K562 (cell line): ENCODE measurements around the gene ADRM1. TPM values are rescaled to one million over a fixed set of nuclear protein-coding genes. Genes with fewer than 3 reads are reported as not detected.
A peak's percentile ranks its signal among the peaks of the same experiment; 100 is the strongest.

Experiments used
- ATAC-seq: fragments of 200-7000 bp; cut with Tn5 transposase; 3 replicates; pipeline ENCODE4 v1.9.1; 2020; ENCODE audit warnings: moderate library complexity
- BruUV-seq: library from RNA; stranded (reverse); fragments of 400-500 nt; replicated peaks from 2 replicates; lab custom pipeline; 2021; lab: Mats Ljungman, UMichigan
- CTCF ChIA-PET: fragments of 300-600 bp; formaldehyde crosslinking; extraction: SDS; loops from one replicate; lab custom pipeline; 2021; ENCODE audit warnings: low intra/inter-chr PET ratio; lab: Yijun Ruan, JAX
- POLR2A ChIA-PET: fragments of 300-600, 350-650 bp; sonication (Branson Sonifier 250); formaldehyde crosslinking; extraction: SDS; loops from one replicate; lab custom pipeline; 2021; ENCODE audit warnings: antibody characterized with exemption, inconsistent platforms; lab: Yijun Ruan, JAX
- DNase-seq, 4 experiments: peaks; one replicate each; pipeline versions ENCODE4 v3.0.0 to v3.0.0-alpha.2; 2011 to 2018; ENCODE audit warnings: low spot score in 3 of 4, mixed read lengths in 3 of 4; ENCODE audit errors: extremely low read depth in 1 of 4
- FAIRE-seq: peaks from 2 replicates; lab custom pipeline; 2011; peaks lifted over from hg19 to GRCh38; lab: Jason Lieb, UNC
- H2AFZ ChIP-seq: 2 replicates; pipeline ENCODE4 v1.6.0; 2011; ENCODE audit warnings: low read depth, low read length, control low read depth, inconsistent platforms
- H3K27ac ChIP-seq: fragments of 200-600 bp; 3 replicates; pipeline ENCODE4 v1.8.0; 2011; ENCODE audit warnings: low read depth, mild to moderate bottlenecking, control low read depth, inconsistent platforms, low read length, moderate library complexity, mixed read lengths; ENCODE audit errors: extremely low read depth
- H3K27me3 ChIP-seq, 2 experiments: fragments of 300-600 bp in 1 of 2; 2 replicates in 1 of 2; 3 replicates in 1 of 2; pipeline versions ENCODE4 v1.6.0 to v1.8.0; 2011; ENCODE audit warnings: inconsistent platforms in 2 of 2, low read length in 2 of 2, mild to moderate bottlenecking in 1 of 2, mixed read lengths in 1 of 2, moderate library complexity in 1 of 2; ENCODE audit not compliant: control insufficient read depth in 2 of 2, insufficient read depth in 2 of 2
- H3K36me3 ChIP-seq: fragments of 300-600 bp; 3 replicates; pipeline ENCODE4 v1.8.0; 2011; ENCODE audit warnings: mild to moderate bottlenecking, low read length, inconsistent platforms; ENCODE audit not compliant: control insufficient read depth, insufficient read depth
- H3K4me1 ChIP-seq, 2 experiments: fragments of 200-600 bp in 1 of 2; replicated peaks in 1 of 2; 2 replicates in 1 of 2; 3 replicates in 1 of 2; pipeline versions ENCODE4 v1.5.1 to v1.8.0; 2011; ENCODE audit warnings: inconsistent platforms in 2 of 2, low read length in 2 of 2, mild to moderate bottlenecking in 1 of 2, mixed read lengths in 1 of 2, moderate library complexity in 1 of 2; ENCODE audit not compliant: control insufficient read depth in 2 of 2, insufficient read depth in 2 of 2
- H3K4me2 ChIP-seq: 2 replicates; pipeline ENCODE4 v1.6.1; 2011; ENCODE audit warnings: low read length, control low read depth, inconsistent platforms, mixed read lengths; ENCODE audit not compliant: insufficient read depth
- H3K4me3 ChIP-seq: fragments of 200-600 bp; sonication (generic), shearing (Covaris generic); 2 replicates; pipeline ENCODE4 v1.5.1; 2016; ENCODE audit warnings: control low read depth, inconsistent platforms
- H3K79me2 ChIP-seq: fragments of 200-600 bp; 3 replicates; pipeline ENCODE4 v1.8.0; 2011; ENCODE audit warnings: low read length, inconsistent platforms; ENCODE audit not compliant: control insufficient read depth, insufficient read depth
- H3K9ac ChIP-seq, 2 experiments: 2 replicates each; pipeline versions ENCODE4 v1.6.0 to v1.6.1; 2011; ENCODE audit warnings: low read depth in 2 of 2, low read length in 2 of 2, control low read depth in 1 of 2, inconsistent platforms in 1 of 2, mild to moderate bottlenecking in 1 of 2, mixed read lengths in 1 of 2; ENCODE audit not compliant: insufficient read depth in 1 of 2
- H3K9me1 ChIP-seq: one replicate; pipeline ENCODE4 v1.6.0; 2011; ENCODE audit warnings: inconsistent platforms, mild to moderate bottlenecking, low read length, moderate library complexity; ENCODE audit not compliant: control insufficient read depth, insufficient read depth
- H3K9me3 ChIP-seq: replicated peaks from 2 replicates; pipeline ENCODE4 v1.5.1; 2011; ENCODE audit warnings: low read depth, low read length, inconsistent platforms; ENCODE audit not compliant: control insufficient read depth, insufficient read depth
- H4K20me1 ChIP-seq: replicated peaks from 2 replicates; pipeline ENCODE4 v1.6.1; 2011; ENCODE audit warnings: low read length, inconsistent platforms, mixed read lengths; ENCODE audit not compliant: control insufficient read depth, insufficient read depth
- MTA3 ChIP-seq: fragments of 450-650 bp; formaldehyde crosslinking; IDR thresholded peaks from 2 replicates; pipeline ENCODE4 v1.6.1; 2017; ENCODE audit warnings: mild to moderate bottlenecking, borderline replicate concordance
- NRF1 ChIP-seq, 2 experiments: fragments of 450-650 bp; IDR thresholded peaks in 1 of 2; conservative IDR thresholded peaks in 1 of 2; 2 replicates each; pipeline ENCODE4 v1.6.1; 2014; ENCODE audit warnings: mild to moderate bottlenecking in 2 of 2
- POLR2A ChIP-seq: fragments of 450-650 bp; conservative IDR thresholded peaks from 2 replicates; pipeline ENCODE4 v1.6.1; 2016
- RBM22 ChIP-seq: fragments of 200-400 bp; formaldehyde crosslinking; IDR thresholded peaks from 2 replicates; pipeline ENCODE4 v1.6.1; 2018; ENCODE audit warnings: low read length, low read depth; ENCODE audit not compliant: poor library complexity, severe bottlenecking
- SMARCA4 ChIP-seq: fragments of 450-650 bp; IDR thresholded peaks from 2 replicates; pipeline ENCODE4 v1.6.1; 2016
- TEAD4 ChIP-seq, 2 experiments: sonication (generic) in 1 of 2; formaldehyde crosslinking in 1 of 2; IDR thresholded peaks; 2 replicates each; pipeline versions ENCODE4 v1.6.1 to v1.8.0; 2012 to 2022; ENCODE audit warnings: borderline replicate concordance in 1 of 2, inconsistent platforms in 1 of 2, low read length in 1 of 2, mild to moderate bottlenecking in 1 of 2, missing genetic modification reagents in 1 of 2
- XRCC5 ChIP-seq: fragments of 200-400 bp; formaldehyde crosslinking; IDR thresholded peaks from 2 replicates; pipeline ENCODE4 v1.6.1; 2017; ENCODE audit warnings: low read depth, mild to moderate bottlenecking, low read length
- YY1 ChIP-seq, 3 experiments: IDR thresholded peaks; 2 replicates each; pipeline ENCODE4 v1.6.1; 2011; ENCODE audit warnings: low read length in 2 of 3, mild to moderate bottlenecking in 2 of 3, moderate library complexity in 2 of 3, borderline replicate concordance in 1 of 3, control low read depth in 1 of 3, low read depth in 1 of 3; ENCODE audit not compliant: insufficient read depth in 3 of 3, insufficient replicate concordance in 2 of 3, control insufficient read depth in 1 of 3, insufficient read length in 1 of 3; ENCODE audit errors: extremely low read depth in 1 of 3
- ZBTB7A ChIP-seq: IDR thresholded peaks from 2 replicates; pipeline ENCODE4 v1.6.1; 2011; ENCODE audit warnings: low read depth, mild to moderate bottlenecking, low read length, moderate library complexity, borderline replicate concordance; ENCODE audit not compliant: control insufficient read depth
- WGBS: fragments of 100-300 bp; shearing (Covaris generic); methylation state at CpG from one replicate; pipeline ENCODE4 v1.1.6; 2016; ENCODE audit warnings: low coverage, mixed read lengths; ENCODE audit not compliant: insufficient coverage; ENCODE audit errors: missing lambda C conversion rate; 5-methylcytosine and 5-hydroxymethylcytosine counted together
- in situ Hi-C: fragments of 300-500 bp; cut with MboI; formaldehyde crosslinking; loops from 4 replicates; pipeline ENCODE4 v1.15.0; 2018; ENCODE audit warnings: inconsistent platforms, mixed read lengths
- intact Hi-C: fragments of 100-400 bp; cut with micrococcal nuclease; formaldehyde crosslinking; loops from 2 replicates; pipeline ENCODE4 v1.14.2; 2022
- polyA plus RNA-seq, 8 experiments: library from polyadenylated mRNA; depleted of rRNA in 4 of 8; stranded (reverse) in 5 of 8; unstranded in 3 of 8; fragments of >200 nt; fragmentation: Nextera tagmentation in 2 of 8; fragmentation: Illumina TruSeq in 1 of 8; extraction: Ambion mirVana in 2 of 8; extraction: Trizol in 1 of 8; gene quantifications; 2 replicates each; pipeline versions ENCODE4 v1.2.1 to v1.2.3, GENCODE V29; 2011 to 2014; ENCODE audit warnings: inconsistent platforms in 1 of 8, missing spikeins in 1 of 8
- total RNA-seq, 7 experiments: library from RNA; depleted of rRNA in 6 of 7; stranded (reverse); fragments of >200 nt in 6 of 7; fragmentation: Illumina TruSeq in 2 of 7; extraction: Trizol in 2 of 7; gene quantifications; 2 replicates each; pipeline versions ENCODE4 v1.2.1 to v1.2.3, GENCODE V29; 2011 to 2021; ENCODE audit warnings: low replicate concordance in 1 of 7
- TF ChIP-seq, protein P1 (sequence below): sonication (generic); formaldehyde crosslinking; IDR thresholded peaks from 2 replicates; pipeline ENCODE4 v1.8.0; 2022; ENCODE audit warnings: missing genetic modification reagents, mild to moderate bottlenecking, moderate library complexity, borderline replicate concordance
- TF ChIP-seq, protein P2 (sequence below): fragments of 200-800 bp; sonication (Bioruptor generic); IDR thresholded peaks from 2 replicates; pipeline ENCODE4 v1.6.1; 2017; ENCODE audit warnings: missing genetic modification characterization, missing compliant biosample characterization

The ADRM1 gene
- total and polyA plus RNA-seq, 9 of the 15 experiments (the other 6 are each of a cell fraction or from before 2014, with no cell fraction given): 5.0 to 223 (median 67.4) TPM

DNA sequence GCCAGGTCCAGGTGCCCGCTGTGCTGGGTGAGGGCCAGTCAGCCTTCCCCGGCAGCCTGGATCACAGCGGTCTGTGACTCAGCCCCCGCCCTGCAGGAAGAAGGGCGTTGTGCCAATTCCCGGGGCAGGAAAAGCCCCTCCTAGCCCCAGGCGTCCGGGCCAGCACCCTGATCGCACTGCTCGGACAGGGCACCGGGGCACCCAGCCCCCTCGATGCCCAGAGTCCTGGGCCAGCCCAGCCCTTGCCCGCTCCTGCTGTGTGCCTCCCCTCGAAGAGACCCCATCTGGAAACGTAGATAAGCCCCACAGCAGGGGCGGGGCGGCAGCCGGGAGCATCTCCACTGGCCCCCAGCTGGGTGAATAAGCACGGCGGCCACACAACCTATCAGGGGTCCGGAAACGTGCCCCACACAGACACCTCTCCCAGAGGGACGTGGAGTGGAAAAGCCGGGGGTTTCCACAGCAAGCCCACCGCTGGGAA lies 54.4 kb downstream of the ADRM1 start:
- Histone ChIP-seq H3K27me3 (no peaks in the 10 kb centered on the region), H4K20me1 (0 out of 2 replicates have a peak, but pooled peaks cover 3% of the 10 kb centered on the region), H3K27ac (peak overlapping the region; percentile 92), H3K9me1 (no peaks in the 10 kb centered on the region), H3K4me2 (peak overlapping the region; percentile 97), H3K4me1 (peaks cover 30 to 92% of the 10 kb centered on the region in 2 experiments), H3K79me2 (peaks cover 54% of the 10 kb centered on the region), H3K9ac (peak overlapping the region; percentile 89 to 93), H3K9me3 (no peaks in the 10 kb centered on the region), H3K36me3 (peaks cover 65% of the 10 kb centered on the region; the same call in 1 of the 3 replicates), H3K4me3 (peak overlapping the region; percentile 42), H2AFZ (peak overlapping the region; percentile 40; the same call in 1 of the 2 replicates)
- POLR2A ChIA-PET: interaction anchor here (0.5 to 1.5 kb wide), 8 partner anchors 8 to 438 kb away, joined by 3 to 6 read pairs (median 3); partner anchors contain the start of gene LAMA5
- CTCF ChIA-PET: no interaction called here
- FAIRE-seq (peak; percentile 89), DNase-seq (peak; percentile 82 to 90 (median 88)), ATAC-seq (peak; percentile 72)
- 8% methylated on average over 22 of the region's 25 CpGs for WGBS
- intact Hi-C loops: no loop called here
- in situ Hi-C loops: no loop called here
- BruUV-seq: no TSS peak
- TF ChIP-seq SMARCA4 (peak; percentile 85), POLR2A (no peak), ZBTB7A (peak; percentile 94), TEAD4 (IDR thresholded peaks at IDR 0.05; ENCODE audit: low read length) (peak; percentile 61), TEAD4 (CRISPR knock-in tag; IDR thresholded peaks at IDR 0.05; ENCODE audit: borderline replicate concordance) (no peak), MTA3 (peak; percentile 93), RBM22 (no peak), XRCC5 (0 out of 2 replicates have a peak, but pooled peaks have one; percentile 22), NRF1 (conservative IDR thresholded peaks at IDR 0.05 in 1 of 2, IDR thresholded peaks at IDR 0.05 in 1 of 2) (no peak), YY1 (IDR thresholded peaks at IDR 0.05; ENCODE audit: borderline replicate concordance in 1 of 3, control insufficient read depth in 1 of 3, extremely low read depth in 1 of 3, insufficient read depth in 3 of 3, insufficient read length in 1 of 3, insufficient replicate concordance in 2 of 3, low read depth in 1 of 3, low read length in 2 of 3) (peak in 1 of 3 experiments; percentile 36)
- TF ChIP-seq, protein P1, sequence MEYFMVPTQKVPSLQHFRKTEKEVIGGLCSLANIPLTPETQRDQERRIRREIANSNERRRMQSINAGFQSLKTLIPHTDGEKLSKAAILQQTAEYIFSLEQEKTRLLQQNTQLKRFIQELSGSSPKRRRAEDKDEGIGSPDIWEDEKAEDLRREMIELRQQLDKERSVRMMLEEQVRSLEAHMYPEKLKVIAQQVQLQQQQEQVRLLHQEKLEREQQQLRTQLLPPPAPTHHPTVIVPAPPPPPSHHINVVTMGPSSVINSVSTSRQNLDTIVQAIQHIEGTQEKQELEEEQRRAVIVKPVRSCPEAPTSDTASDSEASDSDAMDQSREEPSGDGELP (CRISPR knock-in tag): peak; percentile 96
- TF ChIP-seq, protein P2, sequence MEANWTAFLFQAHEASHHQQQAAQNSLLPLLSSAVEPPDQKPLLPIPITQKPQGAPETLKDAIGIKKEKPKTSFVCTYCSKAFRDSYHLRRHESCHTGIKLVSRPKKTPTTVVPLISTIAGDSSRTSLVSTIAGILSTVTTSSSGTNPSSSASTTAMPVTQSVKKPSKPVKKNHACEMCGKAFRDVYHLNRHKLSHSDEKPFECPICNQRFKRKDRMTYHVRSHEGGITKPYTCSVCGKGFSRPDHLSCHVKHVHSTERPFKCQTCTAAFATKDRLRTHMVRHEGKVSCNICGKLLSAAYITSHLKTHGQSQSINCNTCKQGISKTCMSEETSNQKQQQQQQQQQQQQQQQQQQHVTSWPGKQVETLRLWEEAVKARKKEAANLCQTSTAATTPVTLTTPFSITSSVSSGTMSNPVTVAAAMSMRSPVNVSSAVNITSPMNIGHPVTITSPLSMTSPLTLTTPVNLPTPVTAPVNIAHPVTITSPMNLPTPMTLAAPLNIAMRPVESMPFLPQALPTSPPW (CRISPR knock-in tag): peak; percentile 91
